Colonic mucosa (tissue), 4 donors: ENCODE data around the gene COPG1. TPM values are rescaled to one million over a fixed set of nuclear protein-coding genes. Genes with fewer than 3 reads are reported as not detected.

Experiments
- DNase-seq: peaks from one replicate; pipeline ENCODE4 v3.0.0-alpha.2; 2020
- H3K27ac ChIP-seq: fragments of 200-600 bp; one replicate; pipeline ENCODE4 v1.8.0; 2021
- H3K27me3 ChIP-seq: fragments of 200-600 bp; one replicate; pipeline ENCODE4 v1.8.0; 2021
- H3K36me3 ChIP-seq: fragments of 200-600 bp; one replicate; pipeline ENCODE4 v1.8.0; 2021
- H3K4me1 ChIP-seq: fragments of 200-600 bp; one replicate; pipeline ENCODE4 v1.8.0; 2021; ENCODE audit warnings: mild to moderate bottlenecking
- H3K4me3 ChIP-seq: fragments of 200-600 bp; one replicate; pipeline ENCODE4 v1.8.0; 2021
- H3K9ac ChIP-seq, 2 donors: one replicate each; pipeline ENCODE4 v1.7.0; 2013; ENCODE audit warnings: control low read depth in 2 of 2, low read depth in 2 of 2, low read length in 2 of 2
- H3K9me3 ChIP-seq: fragments of 200-600 bp; one replicate; pipeline ENCODE4 v1.8.0; 2021
- CTCF ChIP-seq: fragments of 200-600 bp; IDR thresholded peaks from one replicate; pipeline ENCODE4 v1.8.0; 2022; ENCODE audit warnings: antibody characterized with exemption, mild to moderate bottlenecking
- intact Hi-C: fragments of 100-400 bp; cut with DNase I; formaldehyde crosslinking; loops from one replicate; pipeline ENCODE4 v1.14.1; 2022
- total RNA-seq, 2 donors: library from RNA; stranded (reverse); fragmentation: NEBNext Ultra II Directional in 1 of 2; extraction: Animal tissue kit (Norgen Biotek cat#: 25700) in 1 of 2; gene quantifications; one replicate each; pipeline ENCODE4 v1.2.1, GENCODE V29; 2021
- donor health status: healthy.
- donor health status: DM: no; HTN: no; CAD: no.
- donor health status: DM: no; HTN: no; CAD: no.

The COPG1 gene
- total RNA-seq, 2 donors from 2014 or later, result 285 to 288 TPM

- Histone ChIP-seq H3K4me3 (no peak overlapping the region), H3K27ac (no peak overlapping the region), H3K27me3 (no peaks in the 10 kb centered on the region), H3K36me3 (no peaks in the 10 kb centered on the region), H3K9me3 (no peaks in the 10 kb centered on the region), H3K9ac (no peak overlapping the region), H3K4me1 (no peaks in the 10 kb centered on the region)
- intact Hi-C loops, result no loop called here
- DNase-seq, result no peak
- no peak for TF ChIP-seq CTCF
Measured at GRCh38 chr3:129320825-129321487, 71.5 kb downstream of the COPG1 start.

- Histone ChIP-seq H3K9ac (no peak overlapping the region), H3K27ac (no peak overlapping the region), H3K27me3 (no peaks in the 10 kb centered on the region), H3K4me1 (no peaks in the 10 kb centered on the region), H3K36me3 (no peaks in the 10 kb centered on the region), H3K4me3 (no peak overlapping the region), H3K9me3 (no peaks in the 10 kb centered on the region)
- intact Hi-C loops, result no loop called here
- no peak for DNase-seq
- TF ChIP-seq CTCF, result no peak
Measured at GRCh38 chr3:129321887-129322286, 72.5 kb downstream of the COPG1 start.

- no peak overlapping the region for H3K27ac ChIP-seq
- no peak for DNase-seq
Measured at GRCh38 chr3:129323651-129324294, 74.4 kb downstream of the COPG1 start.

GRCh38 chr3:129324855-129325254 is 75.4 kb downstream of the COPG1 start:
- Histone ChIP-seq H3K27ac (no peak overlapping the region), H3K27me3 (no peaks in the 10 kb centered on the region), H3K9me3 (no peaks in the 10 kb centered on the region), H3K9ac (no peak overlapping the region), H3K36me3 (no peaks in the 10 kb centered on the region), H3K4me1 (no peaks in the 10 kb centered on the region), H3K4me3 (no peak overlapping the region)
- TF ChIP-seq CTCF, result no peak
- intact Hi-C loops, result no loop called here
- no peak for DNase-seq

More at GRCh38 chr3:129323651-129324294, 74.4 kb downstream of the COPG1 start:
- H3K4me3 ChIP-seq, result no peak overlapping the region
- intact Hi-C loops, result no loop called here
- TF ChIP-seq CTCF, result no peak
- H3K9me3 ChIP-seq, result no peaks in the 10 kb centered on the region
- no peaks in the 10 kb centered on the region for H3K27me3 ChIP-seq
- H3K4me1 ChIP-seq, result no peaks in the 10 kb centered on the region
- no peaks in the 10 kb centered on the region for H3K36me3 ChIP-seq
- no peak overlapping the region for H3K9ac ChIP-seq

DNA sequence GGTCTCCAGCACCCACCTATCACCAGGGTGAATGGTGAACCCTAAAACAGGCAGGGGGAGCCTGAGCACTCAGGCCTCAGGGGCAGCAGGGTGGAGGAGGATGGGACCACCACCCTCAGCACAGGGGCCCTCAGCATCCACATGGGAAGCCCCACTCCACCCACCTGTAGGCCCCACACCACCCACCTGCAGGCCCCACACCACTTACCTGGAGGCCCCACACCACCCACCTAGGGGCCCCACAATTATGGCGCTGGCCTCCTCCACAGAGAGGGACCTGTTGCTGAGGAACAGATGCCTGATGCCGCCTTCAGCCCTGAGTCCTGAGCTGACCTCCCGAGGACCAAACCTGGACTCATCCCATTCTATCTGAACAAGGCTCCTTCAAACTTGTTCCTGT is 76.0 kb downstream of the COPG1 start:
- Histone ChIP-seq H3K27ac (no peak overlapping the region), H3K9me3 (no peaks in the 10 kb centered on the region), H3K4me1 (no peaks in the 10 kb centered on the region), H3K36me3 (no peaks in the 10 kb centered on the region), H3K9ac (no peak overlapping the region), H3K4me3 (no peak overlapping the region), H3K27me3 (no peaks in the 10 kb centered on the region)
- intact Hi-C loops, result no loop called here
- no peak for TF ChIP-seq CTCF
- no peak for DNase-seq
